ENCODE results near the gene AP1G1.
"Not testable (repeated sequence)": the region's sequence is repeated elsewhere in the genome, so short reads cannot be mapped to it uniquely, and the experiment has no call there.

The AP1G1 gene

DNA sequence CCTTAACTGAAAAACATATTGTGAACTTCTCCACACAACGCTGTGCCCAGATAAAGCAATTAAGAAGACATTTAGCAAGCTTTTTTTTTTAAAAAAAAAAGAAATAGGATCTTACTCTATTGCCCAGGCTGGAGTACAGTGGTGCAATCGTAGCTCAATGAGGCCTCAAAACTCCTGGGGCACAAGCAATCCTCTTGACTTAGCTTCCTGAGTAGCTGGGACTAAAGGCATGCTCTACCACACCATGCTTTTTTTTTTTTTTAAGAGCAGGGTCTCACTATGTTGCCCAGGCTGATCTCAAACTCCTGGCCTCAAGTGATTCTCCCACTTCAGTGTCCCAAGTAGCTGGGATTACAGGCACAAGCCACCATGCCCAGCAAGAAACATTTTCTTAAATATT, 20.1 kb downstream of the AP1G1 start:
- peaks cover 72% of the 10 kb centered on the region for H3K36me3 ChIP-seq
- H3K27me3 ChIP-seq = no peaks in the 10 kb centered on the region
- H4K20me1 ChIP-seq = peaks cover 95% of the 10 kb centered on the region
- H3K27ac ChIP-seq = no peak overlapping the region
- no peak overlapping the region for H3K4me2 ChIP-seq
- peaks cover 19% of the 10 kb centered on the region for H3K4me1 ChIP-seq
- H3K9ac ChIP-seq = no peak overlapping the region
- no peak for TF ChIP-seq Cebpa-rat (IDR thresholded peaks at IDR 0.05)
- no peak overlapping the region for H3K4me3 ChIP-seq
- H3K9me3 ChIP-seq = no peaks in the 10 kb centered on the region

DNA sequence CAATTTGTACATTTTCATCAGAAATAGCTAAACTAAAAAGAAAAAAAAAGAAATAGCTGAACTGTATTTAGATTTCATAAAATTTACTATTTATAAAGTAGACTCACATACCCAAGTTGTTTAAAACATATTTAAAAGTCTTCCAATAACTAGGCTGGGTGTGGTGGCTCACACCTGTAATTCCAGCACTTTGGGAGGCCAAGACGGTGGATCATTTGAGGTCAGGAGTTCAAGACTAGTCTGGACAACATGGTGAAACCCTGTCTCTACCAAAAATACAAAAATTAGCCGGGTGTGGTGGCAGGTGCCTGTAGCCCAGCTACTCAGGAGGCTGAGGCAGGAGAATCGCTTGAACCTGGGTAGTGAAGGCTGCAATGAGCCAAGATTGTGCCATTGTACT, 23.5 kb downstream of the AP1G1 start:
- H3K4me1 ChIP-seq, H3K27ac ChIP-seq, H3K27me3 ChIP-seq, H3K9me3 ChIP-seq, H3K9ac ChIP-seq, H3K4me2 ChIP-seq, H3K4me3 ChIP-seq: not testable (repeated sequence)
- Histone ChIP-seq H3K36me3 (peaks cover 87% of the 10 kb centered on the region), H4K20me1 (peaks cover 95% of the 10 kb centered on the region)

DNA sequence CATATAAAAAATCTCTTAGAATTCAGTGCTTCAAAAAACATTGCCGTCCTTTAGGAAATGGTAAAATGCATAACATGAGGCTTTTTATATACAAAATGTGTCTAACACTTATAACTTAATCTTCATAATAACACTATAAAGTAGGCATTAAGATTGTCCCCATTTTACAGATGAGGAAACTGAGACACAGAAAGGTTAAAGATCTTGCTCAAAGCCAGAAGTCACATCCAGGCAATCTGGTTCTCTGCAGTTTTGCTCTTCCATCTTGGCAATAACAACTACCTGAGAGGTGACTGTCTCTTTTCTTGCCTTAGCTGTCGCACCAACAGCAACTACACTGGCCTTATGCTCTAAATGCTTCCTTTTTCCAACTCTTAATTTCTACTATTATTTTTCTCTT, 24.5 kb downstream of the AP1G1 start:
- no peak overlapping the region for H3K27ac ChIP-seq
- peaks cover 7% of the 10 kb centered on the region for H3K4me1 ChIP-seq
- no peak overlapping the region for H3K4me2 ChIP-seq
- H3K9ac ChIP-seq = no peak overlapping the region
- TF ChIP-seq Cebpa-rat (IDR thresholded peaks at IDR 0.05) = no peak
- H3K4me3 ChIP-seq = no peak overlapping the region
- peaks cover 95% of the 10 kb centered on the region for H4K20me1 ChIP-seq
- peaks cover 90% of the 10 kb centered on the region for H3K36me3 ChIP-seq
- no peaks in the 10 kb centered on the region for H3K27me3 ChIP-seq
- H3K9me3 ChIP-seq = no peaks in the 10 kb centered on the region

DNA sequence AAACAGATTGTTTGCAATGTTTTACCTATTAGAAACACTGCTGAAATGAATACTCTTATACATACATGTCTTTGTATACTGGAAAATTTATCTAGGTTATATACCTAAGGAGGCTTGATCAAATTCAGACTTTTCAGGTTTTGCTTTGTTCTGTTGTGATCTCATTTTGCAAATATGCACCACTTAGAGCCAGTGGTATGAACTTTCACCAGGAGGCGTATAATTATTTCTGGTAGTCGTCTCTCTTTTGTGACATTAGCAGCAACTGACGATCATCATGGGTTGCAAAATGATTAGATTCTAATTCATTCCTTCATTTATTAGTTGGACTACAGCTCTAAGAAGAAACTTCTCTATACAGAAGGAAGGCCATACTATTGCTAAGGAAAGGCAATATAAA, 26.9 kb downstream of the AP1G1 start:
- H3K9ac ChIP-seq = no peak overlapping the region
- H3K27ac ChIP-seq = no peak overlapping the region
- H3K4me2 ChIP-seq = no peak overlapping the region
- H4K20me1 ChIP-seq = peaks cover 96% of the 10 kb centered on the region
- no peaks in the 10 kb centered on the region for H3K9me3 ChIP-seq
- no peak for TF ChIP-seq Cebpa-rat (IDR thresholded peaks at IDR 0.05)
- no peaks in the 10 kb centered on the region for H3K27me3 ChIP-seq
- peaks cover 7% of the 10 kb centered on the region for H3K4me1 ChIP-seq
- peaks cover 87% of the 10 kb centered on the region for H3K36me3 ChIP-seq
- no peak overlapping the region for H3K4me3 ChIP-seq

DNA sequence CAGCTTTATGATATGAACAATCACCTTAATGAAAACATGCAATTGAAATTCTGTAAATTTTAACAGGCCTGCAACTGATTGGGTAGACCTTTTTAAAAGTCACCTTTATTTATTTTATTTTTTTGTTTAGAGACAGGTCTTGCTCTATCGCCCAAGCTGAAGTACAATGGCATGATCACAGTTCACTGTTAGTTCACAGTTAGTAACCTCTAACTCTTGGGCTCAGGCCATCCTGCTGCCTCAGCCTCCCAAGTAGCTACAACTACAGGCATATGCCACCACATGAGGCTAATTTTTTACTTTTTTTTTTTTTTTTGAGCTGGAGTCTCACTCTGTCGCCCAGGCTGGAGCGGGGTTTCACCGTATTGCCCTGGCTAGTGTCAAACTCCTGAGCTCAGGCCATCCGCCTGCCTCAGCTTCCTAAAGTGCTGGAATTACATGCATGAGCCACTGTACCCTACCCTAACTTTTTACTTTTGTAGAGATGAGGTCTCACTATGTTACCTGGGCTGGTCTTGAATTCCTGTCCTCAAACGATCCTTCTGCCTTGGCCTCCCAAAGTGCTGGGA, 28.0 kb downstream of the AP1G1 start:
- H3K27ac ChIP-seq = no peak overlapping the region

DNA sequence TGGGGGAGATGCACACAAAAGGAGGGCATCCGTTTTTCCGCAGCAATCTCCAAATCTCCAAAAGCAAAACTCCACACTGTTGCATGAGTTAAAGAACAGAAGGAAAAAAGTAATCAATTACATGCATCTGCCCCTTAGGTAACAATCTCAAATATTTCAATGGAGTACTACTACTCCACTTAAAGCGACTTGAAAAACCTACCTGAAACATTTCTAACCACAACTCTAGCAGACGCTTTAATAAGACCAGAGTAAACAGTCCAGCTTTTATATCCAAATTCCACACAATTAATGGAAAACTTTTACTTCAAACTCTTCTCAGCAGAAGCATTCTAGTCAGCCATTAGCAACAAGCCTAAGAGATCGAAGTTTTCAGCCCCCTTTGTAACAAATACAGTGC, 29.9 kb downstream of the AP1G1 start:
- Histone ChIP-seq H3K27me3 (no peaks in the 10 kb centered on the region), H4K20me1 (peaks cover 91% of the 10 kb centered on the region), H3K9me3 (no peaks in the 10 kb centered on the region), H3K27ac (no peak overlapping the region), H3K4me3 (no peak overlapping the region), H3K36me3 (peaks cover 84% of the 10 kb centered on the region), H3K4me1 (peaks cover 7% of the 10 kb centered on the region), H3K9ac (no peak overlapping the region), H3K4me2 (no peak overlapping the region)
- no peak for TF ChIP-seq Cebpa-rat (IDR thresholded peaks at IDR 0.05)

More for the DNA sequence above, 28.0 kb downstream of the AP1G1 start:
- H3K4me1 ChIP-seq = peaks cover 7% of the 10 kb centered on the region
- no peak overlapping the region for H3K4me3 ChIP-seq
- H3K27me3 ChIP-seq = no peaks in the 10 kb centered on the region
- H4K20me1 ChIP-seq = peaks cover 94% of the 10 kb centered on the region
- no peak overlapping the region for H3K4me2 ChIP-seq
- no peaks in the 10 kb centered on the region for H3K9me3 ChIP-seq
- TF ChIP-seq Cebpa-rat (IDR thresholded peaks at IDR 0.05) = no peak
- no peak overlapping the region for H3K9ac ChIP-seq
- peaks cover 82% of the 10 kb centered on the region for H3K36me3 ChIP-seq

DNA sequence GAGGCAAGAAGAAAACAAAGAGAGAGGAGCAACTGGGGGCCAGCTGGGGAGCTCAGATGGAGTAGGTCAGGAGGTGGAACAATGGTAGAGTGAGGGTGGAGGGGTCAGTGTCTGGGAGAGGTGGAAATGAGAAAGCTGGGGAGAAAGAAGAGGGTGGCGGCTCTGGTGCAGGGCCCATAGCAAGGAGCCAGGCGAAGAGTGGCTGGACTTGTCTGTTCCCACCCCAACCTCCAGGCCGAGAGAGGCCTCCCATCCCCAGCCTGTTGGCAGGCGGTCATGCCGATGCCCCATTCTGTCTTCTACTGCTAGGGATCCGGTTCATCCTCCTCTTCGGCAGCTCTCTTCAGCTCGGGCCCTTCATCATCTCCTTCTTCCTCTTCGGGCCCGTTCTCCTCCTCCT, 31.3 kb downstream of the AP1G1 start:
- no peak overlapping the region for H3K9ac ChIP-seq
- no peak for TF ChIP-seq Cebpa-rat (IDR thresholded peaks at IDR 0.05)
- H3K36me3 ChIP-seq = peaks cover 85% of the 10 kb centered on the region
- H3K27me3 ChIP-seq = no peaks in the 10 kb centered on the region
- peaks cover 7% of the 10 kb centered on the region for H3K4me1 ChIP-seq
- H4K20me1 ChIP-seq = peaks cover 76% of the 10 kb centered on the region
- H3K9me3 ChIP-seq = no peaks in the 10 kb centered on the region
- no peak overlapping the region for H3K4me3 ChIP-seq
- H3K4me2 ChIP-seq = no peak overlapping the region
- H3K27ac ChIP-seq = no peak overlapping the region

DNA sequence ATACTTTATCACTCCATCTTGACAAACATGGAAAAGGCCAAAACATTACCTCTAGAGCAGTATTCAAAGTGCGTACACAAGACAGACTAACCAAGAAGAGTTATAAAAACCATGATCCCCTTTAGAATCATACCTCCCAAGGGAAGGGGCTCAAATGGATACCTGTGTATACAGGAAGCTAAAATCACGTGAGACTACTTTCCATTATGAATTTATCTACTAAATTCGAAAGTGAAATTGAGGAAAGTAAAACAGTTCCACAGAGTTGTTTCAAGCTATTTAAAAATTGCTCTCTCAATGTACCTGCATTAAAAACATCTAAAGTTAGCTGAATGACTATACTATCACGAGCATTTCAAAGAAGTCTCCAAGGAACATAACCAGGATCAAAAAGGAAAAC, 32.7 kb downstream of the AP1G1 start:
- Histone ChIP-seq H3K36me3 (peaks cover 84% of the 10 kb centered on the region), H3K4me1 (peaks cover 5% of the 10 kb centered on the region), H3K9me3 (peaks cover 4% of the 10 kb centered on the region), H3K4me2 (no peak overlapping the region), H3K4me3 (no peak overlapping the region), H3K27ac (no peak overlapping the region), H3K9ac (no peak overlapping the region), H3K27me3 (no peaks in the 10 kb centered on the region), H4K20me1 (peaks cover 63% of the 10 kb centered on the region)
- no peak for TF ChIP-seq Cebpa-rat (IDR thresholded peaks at IDR 0.05)

DNA sequence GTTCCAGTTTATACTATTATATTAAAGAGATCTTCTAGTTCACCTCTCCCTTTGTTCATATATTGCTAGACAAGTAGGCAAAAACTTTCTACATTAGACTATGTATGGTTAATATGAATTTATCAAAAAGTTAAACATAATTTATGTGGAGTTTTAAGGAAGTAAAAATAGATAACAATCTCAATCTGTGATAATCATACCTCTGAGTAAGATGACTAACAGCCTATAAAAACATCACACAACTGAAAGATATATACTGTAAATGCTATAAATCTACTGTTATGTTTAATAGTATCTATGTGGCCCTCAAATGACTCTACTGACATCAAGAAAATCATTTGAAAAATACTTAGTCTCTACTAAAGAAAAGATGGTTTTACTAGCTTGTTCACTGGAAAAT, 37.1 kb downstream of the AP1G1 start:
- H3K36me3 ChIP-seq = peaks cover 88% of the 10 kb centered on the region
- no peak overlapping the region for H3K4me3 ChIP-seq
- peaks cover 19% of the 10 kb centered on the region; the same call in 1 of the 2 replicates for H4K20me1 ChIP-seq
- no peaks in the 10 kb centered on the region; the same call in 1 of the 2 replicates for H3K4me1 ChIP-seq
- no peak overlapping the region for H3K27ac ChIP-seq
- peaks cover 7% of the 10 kb centered on the region for H3K9me3 ChIP-seq
- no peak overlapping the region for H3K4me2 ChIP-seq
- TF ChIP-seq Cebpa-rat (IDR thresholded peaks at IDR 0.05) = no peak
- H3K9ac ChIP-seq = no peak overlapping the region
- H3K27me3 ChIP-seq = no peaks in the 10 kb centered on the region

DNA sequence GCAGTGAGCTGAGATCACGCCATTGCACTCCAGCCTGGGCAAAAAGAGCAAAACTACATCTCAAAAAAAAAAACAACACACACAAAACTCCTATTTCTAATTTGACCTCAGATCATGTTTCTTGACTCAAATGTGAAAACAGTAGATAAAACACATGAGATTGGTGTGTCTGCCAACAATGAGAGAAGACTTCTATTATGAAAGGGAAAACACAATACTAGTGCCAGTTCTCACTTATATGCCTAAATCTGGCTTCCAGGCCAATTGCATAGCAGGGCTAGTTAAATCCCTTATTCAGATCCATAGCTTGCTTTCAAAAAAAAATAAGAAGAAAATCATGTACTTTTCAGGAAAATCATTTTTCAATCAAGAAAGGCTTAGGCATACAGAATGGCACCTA, 39.4 kb downstream of the AP1G1 start:
- Histone ChIP-seq H3K9ac (no peak overlapping the region), H4K20me1 (peaks cover 19% of the 10 kb centered on the region), H3K4me1 (no peaks in the 10 kb centered on the region), H3K27me3 (no peaks in the 10 kb centered on the region), H3K36me3 (peaks cover 88% of the 10 kb centered on the region), H3K4me2 (no peak overlapping the region), H3K27ac (no peak overlapping the region), H3K4me3 (no peak overlapping the region), H3K9me3 (peaks cover 7% of the 10 kb centered on the region)
- TF ChIP-seq Cebpa-rat (IDR thresholded peaks at IDR 0.05) = no peak
